GM19397 (cell line): ENCODE measurements around the gene RPS18.
"Not testable (repeated sequence)": the region's sequence is repeated elsewhere in the genome, so short reads cannot be mapped to it uniquely, and the experiment has no call there.

ENCODE experiments used
- ATAC-seq: cut with Tn5 transposase; IDR thresholded peaks from one replicate; pipeline ENCODE4 v1.9.1; 2021; ENCODE audit warnings: mild to moderate bottlenecking, moderate library complexity; ENCODE audit not compliant: unreplicated experiment

The RPS18 gene

DNA sequence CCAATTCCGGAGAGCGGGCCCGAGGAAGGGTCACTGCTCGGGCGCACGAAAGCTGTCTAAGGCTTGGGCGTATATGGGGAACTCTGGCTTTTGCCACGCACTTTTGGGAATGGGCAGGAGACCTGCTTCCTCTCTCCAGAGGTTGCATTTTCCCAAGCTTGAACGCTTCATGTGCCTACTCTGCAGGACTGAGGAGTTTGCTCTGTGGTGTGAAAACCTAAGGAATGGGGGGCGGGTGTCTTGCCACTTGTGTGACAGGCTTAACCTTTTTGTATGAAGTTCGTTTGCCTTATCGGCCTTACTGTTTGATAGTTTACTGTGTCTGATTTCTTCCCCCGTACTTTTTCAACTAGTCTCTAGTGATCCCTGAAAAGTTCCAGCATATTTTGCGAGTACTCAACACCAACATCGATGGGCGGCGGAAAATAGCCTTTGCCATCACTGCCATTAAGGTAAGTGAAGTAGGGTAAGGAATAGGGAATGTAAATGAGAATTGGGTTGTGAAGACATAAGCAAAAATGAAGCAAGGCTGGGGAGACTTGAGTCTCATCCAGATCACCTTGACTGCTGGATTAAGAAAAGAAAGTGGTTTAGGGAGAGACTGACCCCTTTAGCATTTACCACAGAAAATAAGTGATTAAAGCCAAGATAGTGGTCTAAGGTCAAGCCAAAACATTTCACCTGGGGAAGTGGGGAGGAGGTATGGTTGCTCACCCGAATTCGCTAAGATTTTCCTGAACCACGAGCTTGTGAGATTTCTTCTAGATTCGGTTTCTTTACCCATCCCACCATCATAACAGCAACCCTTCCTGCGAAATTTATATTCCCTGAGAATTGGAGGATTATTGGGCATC is 627 bp downstream of the RPS18 start:
- no peak for ATAC-seq

DNA sequence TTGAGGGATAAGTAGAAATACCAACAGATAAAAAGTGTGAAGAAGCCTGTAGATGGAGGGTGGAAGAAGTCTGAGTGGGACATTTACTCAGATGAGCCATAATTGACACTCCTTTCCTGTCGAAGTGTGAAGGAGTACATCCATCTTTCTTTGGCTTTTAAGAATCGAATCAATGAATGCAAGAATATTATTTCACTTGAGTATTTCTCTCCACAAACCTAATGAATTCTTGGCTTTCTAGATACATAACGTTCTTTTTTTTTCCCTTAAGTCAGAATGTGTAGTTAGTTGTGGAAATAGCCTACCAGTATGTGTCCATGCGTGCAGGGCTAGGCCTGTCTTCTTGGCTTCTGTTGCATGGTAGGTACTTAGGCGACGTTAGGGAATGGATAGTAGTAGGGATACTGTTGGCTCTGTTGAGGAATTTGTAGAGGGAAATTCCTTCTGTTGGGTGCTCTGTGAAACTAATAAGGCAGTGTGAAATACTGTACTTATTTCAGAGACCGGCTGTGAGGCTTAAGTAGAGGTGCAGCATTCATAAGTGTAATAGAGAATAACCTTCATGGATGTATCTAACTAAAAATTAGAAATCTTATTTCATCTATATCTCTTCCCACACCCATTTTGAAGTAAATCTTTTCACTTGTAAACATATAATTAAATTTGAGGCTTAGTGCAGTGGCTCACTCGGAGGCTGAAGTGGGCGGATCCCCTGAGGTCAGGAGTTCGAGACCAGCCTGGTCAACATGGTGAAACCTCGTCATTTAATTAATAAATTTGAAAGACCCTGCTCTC is 1.5 kb downstream of the RPS18 start:
- no peak for ATAC-seq

DNA sequence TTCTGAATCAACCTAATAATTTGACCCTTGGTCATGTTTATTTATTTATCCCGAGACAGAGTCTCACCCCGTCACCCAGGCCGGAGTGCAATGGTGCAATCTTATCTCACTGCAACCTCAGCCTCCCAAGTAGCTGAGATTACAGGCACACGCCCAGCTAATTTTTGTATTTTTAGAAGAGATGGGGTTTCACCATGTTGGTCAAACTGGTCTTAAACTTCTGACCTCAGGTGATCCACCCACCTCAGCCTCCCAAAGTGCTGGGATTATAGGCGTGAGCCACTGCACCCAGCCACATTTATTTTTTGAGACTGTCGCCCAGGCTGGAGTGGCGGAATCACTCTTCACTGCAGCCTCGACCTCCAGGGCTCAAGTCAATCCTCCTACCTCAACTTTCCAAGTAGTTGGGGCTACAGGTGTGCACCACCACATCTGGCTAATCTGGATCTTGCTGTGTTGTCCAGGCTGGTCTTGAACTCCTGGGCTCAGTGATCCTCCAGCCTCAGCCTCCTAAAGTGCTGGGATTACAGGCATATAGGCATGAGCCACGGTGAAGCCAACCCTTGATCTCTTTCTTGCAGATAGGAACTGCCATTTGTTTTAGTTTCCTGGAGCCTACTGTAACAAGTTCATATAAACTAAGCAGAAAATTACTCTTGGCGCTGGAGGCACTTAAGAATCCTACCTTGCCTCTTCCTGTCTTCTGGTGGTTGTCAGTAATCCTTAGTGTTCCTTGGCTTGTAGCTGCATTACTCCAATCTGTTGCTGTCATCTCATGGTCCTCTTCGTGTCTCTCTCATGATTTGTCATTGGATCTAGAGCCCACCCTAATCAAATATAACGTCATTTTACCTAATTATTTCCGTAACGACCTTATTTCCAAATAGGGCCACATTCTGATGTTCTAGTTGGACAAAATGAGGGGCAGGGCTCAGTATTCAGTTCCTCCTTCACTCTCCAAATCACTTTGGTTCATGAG is 2.3 kb downstream of the RPS18 start:
- no peak for ATAC-seq

DNA sequence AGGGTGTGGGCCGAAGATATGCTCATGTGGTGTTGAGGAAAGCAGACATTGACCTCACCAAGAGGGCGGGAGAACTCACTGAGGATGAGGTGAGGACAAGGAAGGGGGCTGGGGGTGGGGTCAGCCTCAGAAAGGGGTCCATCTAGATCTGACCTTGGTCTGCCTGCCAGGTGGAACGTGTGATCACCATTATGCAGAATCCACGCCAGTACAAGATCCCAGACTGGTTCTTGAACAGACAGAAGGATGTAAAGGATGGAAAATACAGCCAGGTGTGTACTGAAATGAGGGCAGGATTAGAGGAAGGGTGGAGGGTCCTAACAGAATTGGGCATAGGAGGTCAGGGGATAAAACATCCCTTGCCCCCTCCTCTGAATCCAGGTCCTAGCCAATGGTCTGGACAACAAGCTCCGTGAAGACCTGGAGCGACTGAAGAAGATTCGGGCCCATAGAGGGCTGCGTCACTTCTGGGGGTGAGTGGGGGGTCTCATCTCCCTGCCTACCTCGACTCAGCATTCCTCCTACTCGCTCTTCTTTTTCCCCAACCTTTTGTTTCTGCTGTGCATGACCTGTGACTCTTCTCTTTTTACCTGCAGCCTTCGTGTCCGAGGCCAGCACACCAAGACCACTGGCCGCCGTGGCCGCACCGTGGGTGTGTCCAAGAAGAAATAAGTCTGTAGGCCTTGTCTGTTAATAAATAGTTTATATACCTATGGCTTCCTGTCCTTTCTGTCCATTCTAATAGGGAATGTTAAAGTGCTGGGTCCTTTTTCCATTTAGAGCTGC is 4.1 kb downstream of the RPS18 start:
- ATAC-seq: not testable (repeated sequence)

DNA sequence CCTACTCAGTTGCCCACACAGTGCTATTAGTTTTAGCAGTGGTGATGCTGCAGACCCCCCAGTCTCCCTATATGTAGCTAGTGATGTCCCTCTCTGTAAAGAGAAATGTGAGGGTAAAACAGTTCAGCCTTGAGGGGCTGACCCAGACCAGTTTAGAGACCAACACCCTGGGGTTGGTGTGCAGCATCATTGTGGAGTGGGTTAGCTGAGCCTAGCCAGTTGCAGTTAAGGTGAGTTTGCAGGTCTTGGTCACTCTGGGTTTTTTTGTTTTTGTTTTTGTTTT is 4.6 kb downstream of the RPS18 start:
- no peak for ATAC-seq

DNA sequence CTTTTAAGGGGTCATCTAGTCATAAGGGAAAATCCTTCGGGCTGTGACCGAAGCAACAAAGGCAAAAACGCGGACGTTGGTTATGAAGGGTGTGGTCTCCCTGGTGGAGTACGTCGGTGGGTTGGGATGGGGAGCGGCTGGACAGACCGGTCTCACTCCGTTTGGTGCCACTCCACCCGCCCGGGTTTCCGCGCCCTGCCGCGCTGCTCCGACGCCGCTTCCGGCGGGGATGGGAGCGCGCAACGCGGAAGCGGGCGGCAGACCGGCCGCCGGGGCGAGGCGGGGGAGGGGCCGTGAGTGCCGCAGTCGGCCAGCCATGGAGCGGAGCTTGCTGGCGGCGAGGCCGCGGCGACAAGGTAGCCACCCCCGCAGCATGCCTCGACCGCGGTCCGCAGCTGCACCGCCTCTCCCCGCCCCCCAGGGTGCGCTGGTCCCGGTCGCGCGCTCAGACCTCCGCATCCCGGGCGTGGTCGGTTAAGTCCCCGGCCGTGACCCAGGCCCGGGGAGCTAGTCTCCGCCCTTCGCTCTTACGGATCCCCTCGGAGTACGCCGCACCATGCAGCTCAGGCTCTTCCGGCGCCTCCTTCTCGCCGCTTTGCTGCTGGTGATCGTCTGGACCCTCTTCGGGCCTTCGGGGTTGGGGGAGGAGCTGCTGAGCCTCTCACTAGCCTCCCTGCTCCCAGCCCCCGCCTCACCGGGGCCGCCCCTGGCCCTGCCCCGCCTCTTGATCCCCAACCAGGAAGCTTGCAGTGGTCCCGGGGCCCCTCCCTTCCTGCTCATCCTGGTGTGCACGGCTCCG is 5.2 kb downstream of the RPS18 start, which contains the start of gene B3GALT4:
Gene B3GALT4 (plus strand): TSS at position 260 of the 799 bp plus-strand sequence. CDS start 297 bp downstream, at position 557.
- ATAC-seq: peak; percentile 48

DNA sequence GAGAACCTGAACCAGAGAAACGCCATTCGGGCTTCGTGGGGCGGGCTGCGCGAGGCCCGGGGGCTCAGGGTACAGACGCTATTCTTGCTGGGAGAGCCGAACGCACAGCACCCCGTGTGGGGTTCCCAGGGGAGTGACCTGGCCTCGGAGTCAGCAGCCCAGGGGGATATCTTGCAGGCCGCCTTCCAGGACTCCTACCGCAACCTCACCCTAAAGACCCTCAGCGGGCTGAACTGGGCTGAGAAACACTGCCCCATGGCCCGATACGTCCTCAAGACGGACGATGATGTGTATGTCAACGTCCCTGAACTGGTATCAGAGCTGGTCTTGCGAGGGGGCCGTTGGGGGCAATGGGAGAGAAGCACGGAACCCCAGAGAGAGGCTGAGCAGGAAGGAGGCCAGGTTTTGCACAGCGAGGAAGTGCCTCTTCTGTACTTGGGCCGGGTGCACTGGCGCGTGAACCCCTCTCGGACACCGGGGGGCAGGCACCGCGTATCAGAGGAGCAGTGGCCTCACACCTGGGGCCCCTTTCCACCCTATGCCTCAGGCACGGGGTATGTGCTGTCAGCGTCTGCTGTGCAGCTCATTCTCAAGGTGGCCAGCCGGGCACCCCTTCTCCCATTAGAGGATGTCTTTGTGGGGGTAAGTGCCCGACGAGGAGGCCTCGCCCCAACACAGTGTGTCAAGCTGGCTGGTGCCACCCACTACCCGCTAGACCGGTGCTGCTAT is 6.0 kb downstream of the RPS18 start:
- ATAC-seq: no peak

DNA sequence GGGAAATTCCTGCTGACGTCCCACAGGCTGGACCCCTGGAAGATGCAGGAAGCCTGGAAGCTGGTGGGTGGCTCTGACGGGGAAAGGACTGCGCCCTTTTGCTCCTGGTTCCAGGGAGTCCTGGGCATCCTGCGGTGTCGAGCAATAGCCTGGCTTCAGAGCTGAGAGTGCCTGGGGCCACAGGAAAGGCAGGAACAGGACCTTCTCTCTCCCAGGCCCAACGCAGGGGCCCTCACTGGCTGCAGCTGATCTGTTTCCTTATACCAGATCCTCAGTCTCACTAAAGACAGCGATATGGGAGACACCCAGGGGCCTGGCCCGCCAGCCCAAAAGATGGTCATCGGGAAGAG is 6.5 kb downstream of the RPS18 start:
- no peak for ATAC-seq

DNA sequence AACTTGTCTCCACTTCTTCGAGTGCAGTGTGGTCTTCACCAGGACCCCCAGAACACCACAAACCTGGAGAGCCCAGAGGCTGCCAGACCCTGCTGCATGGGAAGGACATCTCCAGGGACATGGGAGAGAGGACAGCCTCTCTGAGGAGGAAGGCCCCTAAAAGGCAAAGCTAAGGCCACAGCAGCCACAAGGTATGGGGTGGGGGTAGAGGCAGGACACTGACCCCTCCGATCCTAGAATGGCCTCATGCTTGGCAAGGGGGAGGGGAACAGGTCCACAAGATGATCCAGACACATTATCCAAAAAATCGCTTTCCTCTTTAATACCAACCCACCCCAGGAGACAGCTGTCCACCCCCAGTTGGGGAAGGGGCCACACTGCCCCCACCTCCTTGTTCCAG is 6.9 kb downstream of the RPS18 start:
- ATAC-seq: no peak

DNA sequence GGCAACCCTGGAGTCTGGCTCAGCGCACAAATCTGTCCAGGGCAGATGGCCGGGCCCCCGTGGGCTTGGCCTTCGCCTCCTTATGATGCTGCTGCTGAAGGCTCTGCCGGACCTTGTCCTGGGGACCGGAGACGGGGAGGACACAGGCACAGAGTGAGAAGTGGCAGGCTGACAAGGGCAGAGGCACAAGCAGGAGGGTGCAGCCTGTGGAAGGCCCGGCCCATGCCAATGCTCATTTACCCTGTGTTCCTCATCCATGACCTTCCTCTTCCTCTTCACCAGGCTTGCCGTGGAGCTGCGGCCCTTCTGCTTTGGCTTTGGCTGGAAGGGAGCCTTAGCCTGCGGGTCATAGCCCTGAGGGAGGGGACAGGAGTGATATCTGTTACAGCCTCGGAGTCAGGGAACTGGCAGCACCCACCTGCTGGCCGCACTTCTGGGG is 7.4 kb downstream of the RPS18 start:
- ATAC-seq: no peak

DNA sequence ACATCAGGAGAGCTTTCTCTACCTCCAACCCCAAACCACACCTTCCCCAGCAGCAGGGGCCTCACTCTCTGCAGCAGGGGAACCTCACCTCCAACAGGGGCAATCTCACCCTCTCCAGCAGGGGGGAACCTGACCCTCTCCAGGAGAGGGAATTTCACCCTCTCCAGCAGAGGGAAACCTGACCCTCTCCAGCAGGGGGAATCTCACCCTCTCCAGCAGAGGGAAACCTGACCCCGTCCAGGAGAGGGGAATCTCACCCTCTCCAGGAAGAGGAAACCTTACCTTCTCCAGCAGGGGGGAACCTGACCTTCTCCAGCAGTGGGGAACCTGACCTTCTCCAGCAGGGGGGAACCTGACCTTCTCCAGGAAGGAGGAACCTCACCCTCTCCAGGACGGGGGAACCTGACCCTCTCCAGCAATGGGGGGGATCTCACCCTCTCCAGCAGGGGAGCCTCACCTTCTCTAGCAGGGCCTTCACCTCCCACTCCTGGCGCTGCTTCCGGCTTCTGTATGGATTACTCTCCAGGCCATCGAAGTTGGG is 8.2 kb downstream of the RPS18 start:
- ATAC-seq: no peak

DNA sequence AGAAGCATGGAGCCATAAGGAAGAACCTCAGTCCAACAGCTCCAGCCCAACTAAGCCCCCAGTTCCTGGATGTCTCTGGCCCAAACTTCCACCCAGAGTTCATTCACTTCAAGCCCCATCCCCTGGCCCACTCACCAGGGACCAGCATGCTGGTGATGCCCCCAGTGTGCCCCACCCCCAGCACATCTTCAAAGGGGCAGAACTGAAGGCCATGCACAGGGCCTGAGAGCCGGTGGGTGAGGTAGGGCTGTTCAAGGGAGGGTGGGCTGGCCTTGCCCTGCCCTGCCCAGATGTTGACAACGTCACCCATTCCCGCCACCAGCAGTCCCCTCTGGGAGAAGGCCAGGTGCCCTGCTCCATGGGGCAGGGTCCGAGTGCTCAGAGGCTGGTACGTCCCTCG is 8.7 kb downstream of the RPS18 start:
- ATAC-seq: no peak

DNA sequence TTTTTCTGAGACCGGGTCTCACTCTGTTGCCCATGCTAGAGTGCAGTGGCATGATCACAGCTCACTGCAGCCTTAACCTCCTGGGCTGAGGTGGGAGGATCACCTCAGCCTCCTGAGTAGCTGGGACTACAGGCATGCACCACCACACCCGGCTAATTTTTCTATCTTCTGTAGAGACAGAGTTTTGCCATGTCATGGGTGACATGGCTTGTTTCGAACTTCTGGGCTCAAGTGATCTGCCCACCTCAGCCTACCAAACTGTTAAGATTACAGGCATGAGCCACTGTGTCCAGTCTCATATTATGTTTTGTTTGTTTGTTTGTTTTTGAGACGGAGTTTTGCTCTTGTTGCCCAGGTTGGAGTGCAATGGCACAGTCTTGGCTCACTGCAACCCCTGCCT is 13.3 kb downstream of the RPS18 start:
- not testable (repeated sequence) for ATAC-seq

DNA sequence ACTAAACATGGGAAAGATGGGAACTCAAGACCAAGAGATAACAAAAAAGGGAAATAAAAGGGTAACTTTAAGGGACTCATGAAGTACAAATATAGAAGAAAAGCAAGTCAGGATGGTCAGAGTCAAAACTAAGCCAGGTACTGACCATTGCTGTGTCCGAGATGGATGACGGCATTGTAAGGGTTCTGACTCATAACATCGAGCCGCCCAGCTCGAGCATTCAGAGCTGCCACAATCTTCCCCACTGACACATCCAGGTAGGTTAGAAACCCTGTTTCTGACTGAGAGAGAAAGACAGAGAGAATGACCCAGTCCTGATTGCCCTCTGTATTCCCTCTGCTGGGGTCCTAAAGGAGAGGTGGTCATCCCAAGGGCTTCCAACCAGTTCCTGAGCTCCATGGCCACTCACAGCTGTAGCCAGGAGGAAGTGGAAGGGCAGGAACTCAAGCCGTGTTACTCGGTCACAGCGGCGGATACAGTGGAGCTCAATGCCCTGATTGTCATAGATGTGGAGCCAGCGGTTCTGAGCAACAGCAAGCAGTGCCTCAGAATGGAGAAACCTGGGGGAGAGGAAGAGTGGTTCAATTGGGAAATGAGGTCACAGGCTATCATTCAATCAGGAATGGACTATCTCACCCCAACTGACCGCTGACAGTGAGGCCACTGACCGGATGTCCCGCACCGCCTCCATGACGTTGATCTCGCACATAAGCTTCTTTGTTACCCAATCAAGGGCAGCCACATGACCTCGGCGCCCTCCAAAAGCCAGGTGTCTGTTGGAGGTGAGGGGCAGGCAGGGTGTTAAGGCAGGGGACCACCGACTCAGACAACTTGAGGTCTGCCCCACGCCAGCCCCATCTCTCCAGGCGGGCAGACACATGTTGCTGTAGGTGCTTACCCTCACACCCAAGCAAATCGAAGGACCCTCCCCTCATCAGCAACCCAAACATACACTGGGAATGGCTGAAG is 15.4 kb downstream of the RPS18 start:
- no peak for ATAC-seq

DNA sequence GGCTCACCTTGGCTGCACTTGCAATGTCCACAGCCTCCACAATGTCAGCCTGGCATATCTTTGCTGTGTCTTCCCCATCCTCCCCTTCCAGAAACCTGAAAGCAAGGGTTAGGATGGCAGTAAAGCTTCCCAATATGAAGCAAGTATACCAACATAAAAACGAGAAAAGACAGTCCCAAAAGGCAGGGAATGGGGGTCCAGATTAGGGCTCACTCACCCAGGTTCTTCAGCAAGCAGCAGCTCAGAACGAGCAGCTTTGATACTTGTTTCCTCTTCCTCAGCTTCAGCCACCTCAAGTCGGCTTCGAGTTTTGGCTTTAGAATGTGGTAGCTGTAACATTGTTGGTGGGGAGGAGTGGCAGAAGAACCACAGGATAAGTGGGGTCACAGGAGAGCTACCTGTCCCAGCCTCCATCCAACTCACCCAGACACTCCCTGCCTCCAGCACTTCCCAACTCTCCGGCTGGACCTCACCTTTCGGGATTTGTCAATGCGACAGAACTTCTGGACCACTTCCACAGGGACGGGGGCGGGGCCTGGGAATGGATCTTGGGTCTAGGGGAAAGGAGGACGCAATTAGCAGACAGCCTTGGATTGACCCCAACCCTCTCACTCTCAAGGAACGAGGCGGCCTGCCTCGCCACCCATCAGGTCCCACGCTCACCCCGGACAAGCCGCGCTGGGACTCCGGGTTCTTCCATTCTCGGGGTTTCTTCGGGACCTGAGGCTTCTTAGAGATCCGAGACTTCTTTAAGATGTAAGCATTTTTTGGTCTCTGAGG is 16.5 kb downstream of the RPS18 start:
- no peak for ATAC-seq

DNA sequence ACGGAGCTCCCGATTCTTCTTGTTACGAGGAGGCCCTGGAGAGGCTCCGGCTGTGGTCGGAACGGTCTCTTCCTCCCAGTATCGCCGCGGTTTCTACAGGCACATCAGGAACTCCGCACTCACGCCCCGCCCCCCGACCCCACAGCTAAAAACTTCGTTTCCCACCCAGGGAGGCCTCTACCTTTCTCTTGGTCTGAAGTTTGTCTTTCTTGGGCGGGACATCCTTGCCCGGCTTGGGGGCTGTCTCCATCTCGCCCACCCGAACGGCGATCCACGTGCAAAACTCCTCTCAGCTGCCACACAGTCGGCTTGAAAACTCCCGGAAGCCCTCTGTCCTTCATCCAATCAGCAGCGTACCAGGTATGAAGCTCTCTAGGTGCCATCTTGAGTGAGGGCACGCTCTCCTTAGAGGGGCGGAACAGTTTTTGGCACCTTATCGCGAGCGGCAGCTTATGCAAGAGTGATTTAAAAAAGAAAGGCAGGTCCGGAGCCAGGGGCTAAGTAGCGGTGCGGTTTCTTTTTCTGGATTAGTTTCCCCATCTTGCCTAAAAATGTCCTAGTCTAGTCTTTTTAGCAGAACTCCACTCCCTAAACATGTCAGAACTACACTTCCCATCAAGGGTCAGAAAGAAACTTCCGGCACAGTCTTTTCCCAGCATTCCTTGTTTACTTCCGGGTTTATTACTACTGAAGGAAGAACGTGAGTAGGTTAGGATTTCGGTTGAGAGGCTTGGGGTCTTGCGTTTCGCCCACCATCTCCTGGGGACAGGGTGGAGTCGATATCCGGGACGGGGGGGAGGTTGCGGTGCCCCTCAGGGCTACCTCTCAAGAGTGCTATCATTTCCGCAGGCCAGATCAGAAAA is 17.3 kb downstream of the RPS18 start, which contains the start of the genes PFDN6 and WDR46:
Gene PFDN6 (plus strand): TSS at position 681 of the 863 bp plus-strand sequence. CDS start 256 bp downstream, outside the sequence.
Gene WDR46 (minus strand): TSS at position 319 of the 863 bp plus-strand sequence. CDS start 69 bp downstream, at position 250.
- ATAC-seq: peak; percentile 71
